Measurements from ENCODE around the gene TRAPPC8. TPM values are rescaled to one million over a fixed set of nuclear protein-coding genes. Genes with fewer than 3 reads are reported as not detected.

Gene TRAPPC8
- total and polyA plus RNA-seq, 2 of the 13 experiments (the other 11 are each of a cell fraction or from before 2014, with no cell fraction given), result 34.6 to 50.8 TPM

DNA sequence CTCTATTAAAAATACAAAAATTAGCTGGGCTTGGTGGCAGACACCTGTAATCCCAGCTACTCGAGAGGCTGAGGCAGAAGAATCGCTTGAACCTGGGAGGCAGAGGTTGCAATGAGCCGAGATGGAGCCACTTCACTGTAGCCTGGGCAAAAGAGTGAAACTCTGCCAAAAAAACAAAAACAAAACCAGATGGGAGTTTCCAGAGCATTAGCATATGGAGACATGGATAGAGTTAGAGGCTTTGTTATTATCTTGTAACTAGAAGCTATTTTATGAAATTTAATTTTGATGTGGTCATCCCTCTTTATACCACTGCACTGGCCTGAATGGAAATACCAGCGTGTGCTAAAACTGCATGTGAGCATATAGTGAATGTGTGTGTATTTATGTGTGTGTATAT, 58.9 kb downstream of the TRAPPC8 start:
- H3K9ac ChIP-seq (ENCODE audit: insufficient read depth, low read depth, low read length), result no peak overlapping the region
- ATAC-seq (no peak), FAIRE-seq (no peak), DNase-seq (ENCODE audit: low spot score) (no peak)
- H3K36me3 ChIP-seq (replicated peaks in 1 of 2; ENCODE audit: control insufficient read depth in 1 of 2, insufficient read depth in 2 of 2, low read length in 2 of 2), result peaks cover 1 to 54% of the 10 kb centered on the region in 2 experiments; a peak in 3 of 5 replicates
- H4K20me1 ChIP-seq (ENCODE audit: insufficient read depth, low read length), result no peaks in the 10 kb centered on the region
- H3K27me3 ChIP-seq (ENCODE audit: control insufficient read depth in 1 of 2, insufficient read depth in 2 of 2, low read length in 2 of 2), result no peaks in the 10 kb centered on the region
- no peak overlapping the region for H3K4me3 ChIP-seq (replicated peaks in 1 of 3; ENCODE audit: insufficient read depth in 1 of 3, low read depth in 2 of 3, low read length in 3 of 3)
- 98% methylated on average over 4 of the region's 4 CpGs for WGBS (ENCODE audit: low lambda C conversion rate)
- H3K9me3 ChIP-seq (ENCODE audit: low read length), result peaks cover 4% of the 10 kb centered on the region; the same call in 1 of the 2 replicates
- H2AFZ ChIP-seq (ENCODE audit: low read length), result no peak overlapping the region
- H3K4me2 ChIP-seq (ENCODE audit: low read depth, low read length), result no peak overlapping the region
- BruUV-seq (replicated peaks), result no TSS peak
- peaks cover 7% of the 10 kb centered on the region for H3K4me1 ChIP-seq (ENCODE audit: insufficient read depth, low read length)
- TF ChIP-seq CBFB (CRISPR knock-in tag; IDR thresholded peaks at IDR 0.05), result no peak
- TF ChIP-seq, protein P1, sequence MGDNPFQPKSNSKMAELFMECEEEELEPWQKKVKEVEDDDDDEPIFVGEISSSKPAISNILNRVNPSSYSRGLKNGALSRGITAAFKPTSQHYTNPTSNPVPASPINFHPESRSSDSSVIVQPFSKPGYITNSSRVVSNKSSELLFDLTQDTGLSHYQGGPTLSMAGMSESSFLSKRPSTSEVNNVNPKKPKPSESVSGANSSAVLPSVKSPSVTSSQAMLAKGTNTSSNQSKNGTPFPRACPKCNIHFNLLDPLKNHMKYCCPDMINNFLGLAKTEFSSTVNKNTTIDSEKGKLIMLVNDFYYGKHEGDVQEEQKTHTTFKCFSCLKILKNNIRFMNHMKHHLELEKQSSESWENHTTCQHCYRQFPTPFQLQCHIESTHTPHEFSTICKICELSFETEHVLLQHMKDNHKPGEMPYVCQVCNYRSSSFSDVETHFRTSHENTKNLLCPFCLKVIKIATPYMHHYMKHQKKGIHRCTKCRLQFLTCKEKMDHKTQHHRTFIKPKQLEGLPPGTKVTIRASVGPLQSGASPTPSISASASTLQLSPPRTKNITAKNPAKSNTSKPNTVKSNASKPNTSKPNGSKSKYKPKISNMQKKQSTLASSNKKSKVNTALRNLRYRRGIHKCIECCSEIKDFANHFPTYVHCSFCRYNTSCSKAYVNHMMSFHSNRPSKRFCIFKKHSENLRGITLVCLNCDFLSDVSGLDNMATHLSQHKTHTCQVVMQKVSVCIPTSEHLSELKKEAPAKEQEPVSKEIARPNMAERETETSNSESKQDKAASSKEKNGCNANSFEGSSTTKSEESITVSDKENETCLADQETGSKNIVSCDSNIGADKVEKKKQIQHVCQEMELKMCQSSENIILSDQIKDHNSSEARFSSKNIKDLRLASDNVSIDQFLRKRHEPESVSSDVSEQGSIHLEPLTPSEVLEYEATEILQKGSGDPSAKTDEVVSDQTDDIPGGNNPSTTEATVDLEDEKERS (CRISPR knock-in tag; IDR thresholded peaks at IDR 0.05), result no peak
- no peak for TF ChIP-seq FOXC1 (CRISPR knock-in tag; IDR thresholded peaks at IDR 0.05; ENCODE audit: borderline replicate concordance)
- TF ChIP-seq ZNF562 (CRISPR knock-in tag; IDR thresholded peaks at IDR 0.05; ENCODE audit: borderline replicate concordance), result no peak
- TF ChIP-seq ZNF720 (CRISPR knock-in tag; IDR thresholded peaks at IDR 0.05), result no peak
- TF ChIP-seq ZNF33A (CRISPR knock-in tag; IDR thresholded peaks at IDR 0.05; ENCODE audit: borderline replicate concordance), result no peak
- TF ChIP-seq, protein P2, sequence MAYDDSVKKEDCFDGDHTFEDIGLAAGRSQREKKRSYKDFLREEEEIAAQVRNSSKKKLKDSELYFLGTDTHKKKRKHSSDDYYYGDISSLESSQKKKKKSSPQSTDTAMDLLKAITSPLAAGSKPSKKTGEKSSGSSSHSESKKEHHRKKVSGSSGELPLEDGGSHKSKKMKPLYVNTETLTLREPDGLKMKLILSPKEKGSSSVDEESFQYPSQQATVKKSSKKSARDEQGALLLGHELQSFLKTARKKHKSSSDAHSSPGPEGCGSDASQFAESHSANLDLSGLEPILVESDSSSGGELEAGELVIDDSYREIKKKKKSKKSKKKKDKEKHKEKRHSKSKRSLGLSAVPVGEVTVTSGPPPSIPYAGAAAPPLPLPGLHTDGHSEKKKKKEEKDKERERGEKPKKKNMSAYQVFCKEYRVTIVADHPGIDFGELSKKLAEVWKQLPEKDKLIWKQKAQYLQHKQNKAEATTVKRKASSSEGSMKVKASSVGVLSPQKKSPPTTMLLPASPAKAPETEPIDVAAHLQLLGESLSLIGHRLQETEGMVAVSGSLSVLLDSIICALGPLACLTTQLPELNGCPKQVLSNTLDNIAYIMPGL (CRISPR knock-in tag; IDR thresholded peaks at IDR 0.05; ENCODE audit: borderline replicate concordance in 1 of 2, low read depth in 1 of 2), result no peak
- TF ChIP-seq ZNF775 (CRISPR knock-in tag; IDR thresholded peaks at IDR 0.05; ENCODE audit: borderline replicate concordance), result no peak
- no peak for TF ChIP-seq ZNF143 (CRISPR knock-in tag; IDR thresholded peaks at IDR 0.05)
- TF ChIP-seq MTF1 (CRISPR knock-in tag; IDR thresholded peaks at IDR 0.05), result no peak
- TF ChIP-seq, protein P3, sequence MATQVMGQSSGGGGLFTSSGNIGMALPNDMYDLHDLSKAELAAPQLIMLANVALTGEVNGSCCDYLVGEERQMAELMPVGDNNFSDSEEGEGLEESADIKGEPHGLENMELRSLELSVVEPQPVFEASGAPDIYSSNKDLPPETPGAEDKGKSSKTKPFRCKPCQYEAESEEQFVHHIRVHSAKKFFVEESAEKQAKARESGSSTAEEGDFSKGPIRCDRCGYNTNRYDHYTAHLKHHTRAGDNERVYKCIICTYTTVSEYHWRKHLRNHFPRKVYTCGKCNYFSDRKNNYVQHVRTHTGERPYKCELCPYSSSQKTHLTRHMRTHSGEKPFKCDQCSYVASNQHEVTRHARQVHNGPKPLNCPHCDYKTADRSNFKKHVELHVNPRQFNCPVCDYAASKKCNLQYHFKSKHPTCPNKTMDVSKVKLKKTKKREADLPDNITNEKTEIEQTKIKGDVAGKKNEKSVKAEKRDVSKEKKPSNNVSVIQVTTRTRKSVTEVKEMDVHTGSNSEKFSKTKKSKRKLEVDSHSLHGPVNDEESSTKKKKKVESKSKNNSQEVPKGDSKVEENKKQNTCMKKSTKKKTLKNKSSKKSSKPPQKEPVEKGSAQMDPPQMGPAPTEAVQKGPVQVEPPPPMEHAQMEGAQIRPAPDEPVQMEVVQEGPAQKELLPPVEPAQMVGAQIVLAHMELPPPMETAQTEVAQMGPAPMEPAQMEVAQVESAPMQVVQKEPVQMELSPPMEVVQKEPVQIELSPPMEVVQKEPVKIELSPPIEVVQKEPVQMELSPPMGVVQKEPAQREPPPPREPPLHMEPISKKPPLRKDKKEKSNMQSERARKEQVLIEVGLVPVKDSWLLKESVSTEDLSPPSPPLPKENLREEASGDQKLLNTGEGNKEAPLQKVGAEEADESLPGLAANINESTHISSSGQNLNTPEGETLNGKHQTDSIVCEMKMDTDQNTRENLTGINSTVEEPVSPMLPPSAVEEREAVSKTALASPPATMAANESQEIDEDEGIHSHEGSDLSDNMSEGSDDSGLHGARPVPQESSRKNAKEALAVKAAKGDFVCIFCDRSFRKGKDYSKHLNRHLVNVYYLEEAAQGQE (IDR thresholded peaks at IDR 0.05; ENCODE audit: borderline replicate concordance in 1 of 2, low read depth in 1 of 2, low read length in 2 of 2), result no peak
- TF ChIP-seq BCL6 (CRISPR knock-in tag; IDR thresholded peaks at IDR 0.05), result no peak
- no peak for TF ChIP-seq IKZF4 (CRISPR knock-in tag; IDR thresholded peaks at IDR 0.05; ENCODE audit: borderline replicate concordance, low read depth, not compliant biosample characterization)
- no peak for TF ChIP-seq AGO2 (optimal IDR thresholded peaks at IDR 0.05; ENCODE audit: low read depth, low read length)
- in situ Hi-C loops (cut with HindIII; ENCODE audit: extremely low pct_ligation_motif_present, low pct_unique_long_range_greater_than_20kb), result no loop called here
- CTCF ChIA-PET (ENCODE audit: low intra/inter-chr PET ratio, low total read pairs), result no interaction called here
- H3K79me2 ChIP-seq (ENCODE audit: insufficient read depth, low read length), result peaks cover 3% of the 10 kb centered on the region
- POLR2A ChIA-PET, result interaction anchor here (1.4 kb wide), 1 partner anchor 58 kb away, joined by 4 read pairs; the partner anchor contains the start of gene TRAPPC8
- intact Hi-C loops (cut with micrococcal nuclease; ENCODE audit: unreplicated experiment), result no loop called here
- no peak overlapping the region for H3K27ac ChIP-seq (ENCODE audit: extremely low read length, insufficient read depth, low read length)
